ENCODE data around the gene CPVL. TPM values are rescaled to one million over a fixed set of nuclear protein-coding genes. Genes with fewer than 3 reads are reported as not detected.

Gene CPVL
- total RNA-seq, 1 experiment from 2014 or later = 1.1 TPM

DNA sequence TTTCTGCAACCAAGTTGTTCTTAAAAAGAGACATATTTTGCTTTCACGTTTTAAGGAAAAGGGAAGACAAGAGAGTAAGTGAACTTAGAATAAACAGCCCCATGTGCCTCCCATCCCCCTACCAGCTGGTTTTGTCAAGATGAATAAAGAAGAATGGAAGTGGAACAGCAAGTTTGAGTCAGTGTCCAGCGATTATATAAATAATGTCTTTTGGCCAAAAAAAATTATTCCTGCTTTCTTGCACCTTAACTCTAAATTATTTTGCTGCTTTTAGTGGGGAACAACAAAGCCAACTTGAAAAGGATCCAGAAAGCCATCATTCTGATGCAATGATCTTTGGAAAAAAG, 105.8 kb downstream of the CPVL start:
- BruUV-seq (replicated peaks) = no TSS peak
- DNase-seq (ENCODE audit: low read depth, low spot score) = no peak
- H3K9me3 ChIP-seq (ENCODE audit: control insufficient read depth, insufficient read depth, low read depth, low read length) = no peaks in the 10 kb centered on the region
- H3K4me1 ChIP-seq (ENCODE audit: control insufficient read depth, insufficient read depth, low read length) = no peaks in the 10 kb centered on the region
- in situ Hi-C loops (cut with HindIII; ENCODE audit: low pct_unique_long_range_greater_than_20kb, low sequenced_read_pairs) (no loop called here), intact Hi-C loops (cut with micrococcal nuclease; ENCODE audit: unreplicated experiment) (no loop called here)
- ATAC-seq = no peak
- H3K27ac ChIP-seq (ENCODE audit: low read length) = no peak overlapping the region
- no peak overlapping the region for H3K4me3 ChIP-seq (ENCODE audit: low read depth in 2 of 2, low read length in 2 of 2)
- POLR2A ChIA-PET = no interaction called here
- CTCF ChIA-PET = no interaction called here
- H3K36me3 ChIP-seq (ENCODE audit: control insufficient read depth, insufficient read depth, low read length) = no peaks in the 10 kb centered on the region
- no peak for TF ChIP-seq REST (IDR thresholded peaks at IDR 0.05; ENCODE audit: insufficient read depth in 1 of 2, low read depth in 2 of 2, low read length in 1 of 2)
- no peak for TF ChIP-seq TCF7L2 (IDR thresholded peaks at IDR 0.05; ENCODE audit: low read depth, low read length)
- no peak for TF ChIP-seq SIN3A (IDR thresholded peaks at IDR 0.05; ENCODE audit: borderline replicate concordance, insufficient read depth, low read depth, low read length)
- no peak for TF ChIP-seq CTCF (IDR thresholded peaks at IDR 0.05)
- no peak for TF ChIP-seq POLR2AphosphoS5 (IDR thresholded peaks at IDR 0.05; ENCODE audit: low read depth, low read length)
- no peaks in the 10 kb centered on the region for H3K27me3 ChIP-seq (ENCODE audit: control insufficient read depth, insufficient read depth, low read length)

- Histone ChIP-seq H3K4me3 (ENCODE audit: low read depth in 2 of 2, low read length in 2 of 2) (no peak overlapping the region), H3K4me1 (ENCODE audit: control insufficient read depth, insufficient read depth, low read length) (no peaks in the 10 kb centered on the region), H3K27ac (ENCODE audit: low read length) (no peak overlapping the region), H3K27me3 (ENCODE audit: control insufficient read depth, insufficient read depth, low read length) (no peaks in the 10 kb centered on the region), H3K9me3 (ENCODE audit: control insufficient read depth, insufficient read depth, low read depth, low read length) (no peaks in the 10 kb centered on the region), H3K36me3 (ENCODE audit: control insufficient read depth, insufficient read depth, low read length) (no peaks in the 10 kb centered on the region)
- ChIA-PET POLR2A (no interaction called here), CTCF (no interaction called here)
- DNase-seq (ENCODE audit: low read depth, low spot score) (no peak), ATAC-seq (no peak)
- BruUV-seq (replicated peaks) = no TSS peak
- in situ Hi-C loops (cut with HindIII; ENCODE audit: low pct_unique_long_range_greater_than_20kb, low sequenced_read_pairs) (no loop called here), intact Hi-C loops (cut with micrococcal nuclease; ENCODE audit: unreplicated experiment) (no loop called here)
- TF ChIP-seq REST (IDR thresholded peaks at IDR 0.05; ENCODE audit: insufficient read depth in 1 of 2, low read depth in 2 of 2, low read length in 1 of 2) (no peak), POLR2AphosphoS5 (IDR thresholded peaks at IDR 0.05; ENCODE audit: low read depth, low read length) (no peak), CTCF (IDR thresholded peaks at IDR 0.05) (no peak), SIN3A (IDR thresholded peaks at IDR 0.05; ENCODE audit: borderline replicate concordance, insufficient read depth, low read depth, low read length) (no peak), TCF7L2 (IDR thresholded peaks at IDR 0.05; ENCODE audit: low read depth, low read length) (no peak)
Observed at GRCh38 chr7:29039821-29040578, 106.3 kb downstream of the CPVL start.

Measured in Panc1 (cell line).